ENCODE data around the gene COG8.
A peak's percentile ranks its signal among the peaks of the same experiment; 100 is the strongest.

COG8 gene

DNA sequence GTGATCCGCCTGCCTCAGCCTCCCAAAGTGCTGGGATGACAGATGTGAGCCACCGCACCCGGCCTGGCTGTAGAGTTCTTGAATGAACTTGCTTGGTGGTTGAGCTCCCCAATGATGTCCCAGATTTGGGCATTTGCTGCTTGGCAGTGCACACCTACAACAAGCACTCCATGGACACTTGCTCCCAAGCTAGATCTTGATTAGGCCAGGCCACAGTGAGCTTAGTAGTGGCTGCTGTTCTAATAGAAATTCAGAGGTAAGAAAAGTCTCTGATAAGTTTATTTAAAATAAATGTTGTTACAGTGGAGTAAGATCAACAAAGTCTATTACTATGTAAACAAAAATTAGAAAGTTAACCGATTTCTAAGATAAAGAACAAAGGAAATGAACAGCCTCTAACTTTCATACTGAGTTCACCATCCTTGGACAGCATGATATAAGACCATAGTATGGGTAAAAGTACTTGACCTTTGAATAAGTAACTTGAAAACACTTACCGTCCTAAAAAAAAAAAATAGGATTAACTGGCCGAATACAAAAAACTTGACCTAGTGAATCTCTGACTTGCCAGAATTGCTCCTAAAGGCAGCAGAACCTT is 11.3 kb upstream of the COG8 start:
- no peak overlapping the region for H3K4me3 ChIP-seq (ENCODE audit: low read depth, low read length)
- no peak for DNase-seq (ENCODE audit: low read depth)

DNA sequence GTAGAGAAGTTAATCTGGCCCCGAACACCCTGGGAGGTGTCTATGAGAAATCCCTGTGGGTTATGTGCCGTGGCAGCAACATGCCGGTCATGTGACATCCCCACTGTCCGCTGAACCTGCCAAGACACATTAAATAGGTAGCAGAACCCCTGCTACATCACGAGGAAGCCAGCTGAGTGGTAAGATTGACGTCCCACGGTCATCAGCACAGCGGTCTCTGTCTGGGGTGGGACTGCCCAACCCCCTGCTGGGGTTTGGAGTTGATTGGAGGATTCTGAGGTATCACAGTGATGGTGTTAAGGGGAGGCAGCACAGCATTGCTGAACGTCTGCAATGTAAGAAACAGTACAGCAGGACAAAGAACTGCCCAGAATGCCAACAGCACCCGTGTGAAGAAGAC is 10.2 kb upstream of the COG8 start:
- no peak overlapping the region for H3K4me3 ChIP-seq (ENCODE audit: low read depth, low read length)
- no peak for DNase-seq (ENCODE audit: low read depth)

DNA sequence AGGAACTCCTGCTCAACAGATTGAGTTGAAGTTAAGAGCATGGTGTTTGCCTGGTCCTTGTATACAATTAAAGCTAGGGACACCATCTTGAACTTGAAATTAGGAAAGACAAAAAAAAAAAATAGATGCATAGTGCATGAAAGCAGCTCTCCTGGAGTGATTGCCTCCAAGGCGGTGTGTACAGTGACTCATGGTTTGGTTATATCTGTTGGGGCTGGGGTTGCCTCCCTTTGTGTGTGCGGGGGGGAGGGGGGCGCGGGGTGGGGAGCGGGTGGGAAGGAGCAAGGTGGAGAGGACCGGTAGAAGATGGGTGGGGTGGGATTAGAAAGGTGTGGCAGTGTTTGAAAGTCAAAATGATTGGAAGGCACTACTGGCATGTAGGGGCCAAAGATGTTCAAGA is 8.9 kb upstream of the COG8 start:
- H3K4me3 ChIP-seq (ENCODE audit: low read depth, low read length): no peak overlapping the region

DNA sequence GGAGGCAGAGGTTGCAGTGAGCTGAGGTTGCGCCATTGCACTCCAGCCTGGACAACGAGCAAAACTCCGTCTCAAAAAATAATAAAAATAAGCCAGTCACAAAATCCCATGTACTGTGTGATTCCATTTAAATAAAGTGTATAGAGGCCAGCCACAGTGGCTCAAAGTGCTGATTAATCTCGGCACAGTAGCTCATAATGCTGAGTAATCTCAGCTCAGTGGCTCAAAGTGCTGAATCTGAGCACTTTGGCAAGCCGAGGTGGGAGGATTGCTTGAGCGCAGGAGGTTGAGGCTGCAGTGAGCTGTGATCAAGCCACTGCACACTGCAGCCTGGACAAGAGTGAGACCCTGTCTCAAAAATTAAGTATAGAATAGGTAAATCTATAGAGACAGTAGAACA is 7.3 kb upstream of the COG8 start:
- H3K4me3 ChIP-seq (ENCODE audit: low read depth, low read length): no peak overlapping the region
- no peak for DNase-seq (ENCODE audit: low read depth)

More for the DNA sequence above, 8.9 kb upstream of the COG8 start:
- no peak for DNase-seq (ENCODE audit: low read depth)

DNA sequence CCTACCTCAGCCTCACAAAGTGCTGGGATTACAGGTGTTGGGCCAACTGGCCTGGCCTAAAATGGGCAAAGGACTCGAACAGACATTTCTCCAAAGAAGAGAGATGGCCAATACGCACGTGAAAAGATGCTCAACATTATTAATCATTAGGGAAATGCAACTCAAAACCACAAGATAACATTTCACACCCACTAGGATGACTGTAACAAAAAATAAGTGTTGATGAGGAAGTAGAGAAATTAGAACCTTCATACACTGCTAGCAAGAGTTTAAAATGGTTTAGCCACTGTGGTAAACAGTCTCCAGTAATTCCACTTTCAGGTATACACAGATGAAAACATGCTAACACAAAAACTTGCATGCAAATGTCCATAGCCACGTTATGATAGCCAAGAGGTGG is 6.6 kb upstream of the COG8 start:
- no peak overlapping the region for H3K4me3 ChIP-seq (ENCODE audit: low read depth, low read length)
- DNase-seq (ENCODE audit: low read depth): no peak

DNA sequence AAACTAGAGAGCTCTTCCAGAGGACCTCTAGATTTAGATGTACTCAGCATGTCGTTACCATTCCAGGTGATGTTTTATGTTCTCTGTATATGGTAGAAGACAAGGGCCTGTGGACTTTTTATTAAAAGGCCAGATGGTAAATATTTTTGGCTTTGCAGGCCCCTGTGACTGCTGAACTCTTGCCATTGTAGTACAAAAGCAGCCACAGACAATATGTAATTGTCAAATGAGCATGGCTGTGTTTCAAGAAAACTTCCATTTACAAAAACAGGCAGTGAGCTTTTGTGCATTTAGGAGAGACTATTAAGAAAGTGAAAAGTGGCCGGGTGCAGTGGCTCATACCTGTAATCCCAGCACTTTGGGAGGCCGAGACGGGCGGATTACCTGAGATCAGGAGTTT is 4.8 kb upstream of the COG8 start:
- DNase-seq (ENCODE audit: low read depth): no peak
- no peak overlapping the region for H3K4me3 ChIP-seq (ENCODE audit: low read depth, low read length)

DNA sequence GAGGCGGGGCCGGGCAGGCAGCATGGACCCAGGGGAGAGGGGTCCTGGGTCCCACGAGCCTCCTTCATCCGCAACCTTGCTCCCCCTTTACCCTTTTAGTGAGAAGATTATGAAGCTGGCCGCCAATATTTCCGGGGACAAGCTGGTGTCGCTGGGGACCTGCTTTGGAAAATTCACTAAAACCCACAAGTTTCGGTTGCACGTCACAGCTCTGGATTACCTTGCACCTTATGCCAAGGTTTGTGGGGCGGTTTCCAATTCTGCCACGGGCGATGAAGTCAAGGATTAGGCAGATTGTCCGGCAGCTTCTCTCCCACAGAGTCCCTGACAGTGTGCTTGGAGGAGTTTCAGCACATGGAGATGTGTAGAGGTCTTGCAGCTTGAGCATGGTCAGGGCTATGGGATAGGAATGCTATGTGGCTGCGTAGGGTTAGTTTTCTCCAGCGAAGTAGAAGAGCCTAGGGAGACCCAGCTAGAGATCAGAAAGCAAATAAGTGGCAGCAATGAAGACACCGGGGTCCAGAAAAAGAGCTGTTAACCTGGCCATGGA is 806 bp upstream of the COG8 start:
- peak overlapping the region; percentile 94 for H3K4me3 ChIP-seq (ENCODE audit: low read depth, low read length)
- DNase-seq (ENCODE audit: low read depth): no peak

DNA sequence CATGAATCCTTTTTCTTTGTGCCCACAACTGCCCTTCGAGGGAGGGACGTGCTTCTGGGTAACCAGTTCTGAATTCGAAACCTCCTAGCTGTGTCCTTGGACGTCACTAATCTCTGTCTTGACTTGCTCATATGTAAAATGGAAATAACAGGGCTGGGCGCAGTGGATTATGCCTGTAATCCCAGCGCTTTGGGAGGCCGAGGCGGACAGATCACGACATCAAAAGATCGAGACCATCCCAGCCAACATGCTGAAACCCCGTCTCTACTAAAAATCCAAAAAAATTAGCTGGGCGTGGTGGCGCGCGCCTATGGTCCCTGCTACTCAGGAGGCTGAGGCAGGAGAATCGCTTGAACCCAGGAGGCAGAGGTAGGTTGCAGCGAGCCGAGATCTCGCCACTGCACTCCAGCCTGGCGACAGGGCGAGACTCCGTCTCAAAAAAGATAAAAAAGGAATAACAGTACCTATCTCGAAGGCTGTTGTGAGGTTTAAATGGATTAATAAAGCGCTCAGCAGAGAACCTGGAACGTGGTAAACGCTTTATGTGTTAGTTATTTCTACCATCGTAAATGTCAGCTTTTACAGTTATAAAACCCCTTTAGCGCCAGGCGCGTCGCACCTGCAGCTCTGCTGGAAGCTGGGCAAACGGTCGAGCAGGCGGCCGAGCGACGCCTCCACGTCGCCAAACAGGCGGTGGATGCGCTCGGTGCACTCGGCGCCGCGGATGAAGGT is 641 bp downstream of the COG8 start:
- no peak for DNase-seq (ENCODE audit: low read depth)
- peak overlapping the region; percentile 94 for H3K4me3 ChIP-seq (ENCODE audit: low read depth, low read length)

DNA sequence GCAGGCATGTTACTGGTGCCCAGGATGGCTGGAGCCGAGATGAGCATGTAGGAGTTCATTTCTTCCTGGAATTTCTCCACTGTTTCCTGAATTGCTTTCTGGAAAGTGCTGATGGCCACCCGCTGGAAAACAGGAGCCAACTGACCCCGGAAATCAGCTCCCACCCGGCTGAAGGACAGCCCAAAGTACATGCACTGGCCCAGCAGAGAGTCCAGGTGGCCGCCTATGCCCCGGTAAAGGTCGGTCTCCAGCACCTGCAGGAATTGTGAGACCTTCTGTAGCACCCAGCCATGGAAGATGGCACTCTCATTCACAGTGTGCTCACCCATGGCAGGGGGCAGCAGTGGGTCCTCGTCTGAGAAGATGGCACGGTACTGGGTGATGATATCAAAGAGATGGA is 4.7 kb downstream of the COG8 start:
- no peak overlapping the region for H3K4me3 ChIP-seq (ENCODE audit: low read depth, low read length)
- DNase-seq (ENCODE audit: low read depth): no peak

DNA sequence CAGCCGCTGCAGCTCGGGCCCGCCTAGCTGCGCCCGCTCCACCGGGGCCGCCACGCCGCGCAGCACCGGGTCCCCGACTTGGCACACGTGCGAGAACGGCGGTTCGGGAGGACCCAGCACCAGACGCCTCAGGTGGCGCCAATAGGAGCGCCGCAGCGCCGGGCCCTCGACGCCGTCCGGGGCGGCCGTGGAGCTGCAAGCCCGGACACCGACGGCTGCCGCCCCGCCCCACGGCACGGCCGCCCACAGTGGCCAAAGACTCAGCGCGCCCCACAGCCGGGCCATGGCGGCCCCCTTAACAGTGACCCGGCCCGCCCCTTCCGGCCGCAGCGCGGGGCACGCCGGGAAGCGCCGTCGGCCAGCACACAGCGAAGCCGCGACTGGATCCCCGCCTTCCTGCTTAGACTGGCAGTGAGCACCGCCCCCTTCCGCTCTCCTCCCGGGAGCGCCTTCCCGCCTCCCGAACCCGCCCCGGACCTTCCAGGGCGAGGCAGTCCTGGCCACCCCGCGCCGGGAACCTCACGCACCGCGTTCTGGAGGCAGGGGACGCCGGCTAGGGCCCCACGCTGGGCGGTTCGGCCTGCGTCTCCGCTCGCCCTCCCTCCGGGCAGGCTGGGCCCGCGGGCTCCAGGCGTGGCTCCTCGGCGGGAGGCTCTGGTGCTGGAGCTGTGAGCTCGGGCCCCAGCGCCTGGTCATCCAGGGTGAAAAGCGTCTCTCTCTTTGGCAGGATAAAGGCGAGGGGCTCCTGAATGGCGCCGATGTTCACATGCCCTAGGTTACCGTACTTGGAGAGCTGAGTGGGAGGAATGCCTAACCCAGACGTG is 8.9 kb downstream of the COG8 start, which contains the start of gene PDF:
Gene PDF, minus strand, starts transcription at position 303 of the 824 bp plus-strand sequence. Its CDS starts 18 bp downstream, at position 285.
- H3K4me3 ChIP-seq (ENCODE audit: low read depth, low read length): peak within 1 kb of the TSS; percentile 78

DNA sequence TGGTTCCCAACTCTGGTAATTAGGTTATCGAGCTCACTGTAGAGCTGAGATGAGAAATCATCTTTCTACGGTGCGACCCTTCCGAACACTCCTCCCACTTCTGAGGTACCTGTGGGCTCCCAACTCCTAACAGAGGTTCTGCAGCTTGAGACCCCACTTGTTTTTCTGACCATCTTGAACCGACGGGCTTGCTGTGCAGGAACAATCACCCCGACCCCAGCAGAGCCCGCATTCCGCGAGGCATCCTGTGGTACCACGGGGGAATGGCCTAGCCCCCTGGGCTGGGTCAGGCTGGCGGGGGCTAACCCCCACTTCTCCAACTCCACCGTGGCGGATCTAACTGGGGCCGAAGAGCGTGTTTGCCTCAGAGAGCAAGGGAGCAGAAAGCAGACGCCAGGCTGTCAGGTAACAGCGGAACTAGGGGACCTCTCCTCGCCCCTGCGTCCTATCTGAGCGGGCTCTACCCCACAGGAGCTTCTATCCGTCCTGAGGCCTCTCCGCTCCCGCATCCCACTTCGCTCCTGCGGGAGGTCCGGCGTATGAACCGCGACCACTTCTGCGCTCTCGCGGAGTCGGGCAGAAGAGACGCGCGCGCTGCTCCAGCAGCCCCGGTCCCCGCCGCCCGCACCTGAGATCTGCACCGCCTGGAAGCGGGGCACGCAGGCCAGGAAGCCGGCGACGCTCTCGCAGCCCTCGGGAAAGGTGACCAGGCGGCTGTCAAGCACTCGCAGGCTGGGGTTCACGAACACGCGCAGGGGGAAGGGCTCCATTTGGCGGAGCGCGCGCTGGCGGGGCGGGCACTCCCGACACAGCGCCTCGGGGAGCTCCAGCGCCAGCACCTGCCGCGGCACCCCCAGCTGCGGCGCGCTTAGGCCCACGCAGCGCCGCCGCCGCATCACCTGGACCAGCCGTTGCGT is 9.7 kb downstream of the COG8 start:
- DNase-seq (ENCODE audit: low read depth): no peak
- H3K4me3 ChIP-seq (ENCODE audit: low read depth, low read length): peak overlapping the region; percentile 78

More for the DNA sequence above, 8.9 kb downstream of the COG8 start, which contains the start of gene PDF:
- peak; percentile 72 for DNase-seq (ENCODE audit: low read depth)

DNA sequence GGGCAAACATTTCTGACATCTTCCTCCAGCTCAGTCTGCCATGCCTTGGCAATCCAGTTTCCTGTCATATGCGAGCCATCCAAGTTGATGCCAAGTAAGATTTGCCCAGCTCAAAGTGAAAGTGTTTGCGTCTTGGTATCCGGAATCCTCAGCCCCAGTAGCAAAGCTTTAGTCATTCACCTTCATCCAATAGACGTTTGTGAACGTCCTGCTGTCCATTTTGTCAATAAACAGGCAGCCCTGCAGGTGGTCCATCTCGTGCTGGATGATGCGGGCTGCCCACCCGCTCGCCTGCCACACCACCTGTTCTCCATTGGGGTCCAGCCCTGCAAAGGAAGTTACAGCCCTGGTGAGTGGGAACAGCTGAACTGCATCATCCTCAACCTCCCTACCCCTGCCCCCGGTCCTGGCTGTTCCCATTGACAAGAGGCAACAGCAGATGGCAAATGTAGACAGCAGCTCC is 10.5 kb downstream of the COG8 start:
- H3K4me3 ChIP-seq (ENCODE audit: low read depth, low read length): peak overlapping the region; percentile 78
- DNase-seq (ENCODE audit: low read depth): peak; percentile 13

DNA sequence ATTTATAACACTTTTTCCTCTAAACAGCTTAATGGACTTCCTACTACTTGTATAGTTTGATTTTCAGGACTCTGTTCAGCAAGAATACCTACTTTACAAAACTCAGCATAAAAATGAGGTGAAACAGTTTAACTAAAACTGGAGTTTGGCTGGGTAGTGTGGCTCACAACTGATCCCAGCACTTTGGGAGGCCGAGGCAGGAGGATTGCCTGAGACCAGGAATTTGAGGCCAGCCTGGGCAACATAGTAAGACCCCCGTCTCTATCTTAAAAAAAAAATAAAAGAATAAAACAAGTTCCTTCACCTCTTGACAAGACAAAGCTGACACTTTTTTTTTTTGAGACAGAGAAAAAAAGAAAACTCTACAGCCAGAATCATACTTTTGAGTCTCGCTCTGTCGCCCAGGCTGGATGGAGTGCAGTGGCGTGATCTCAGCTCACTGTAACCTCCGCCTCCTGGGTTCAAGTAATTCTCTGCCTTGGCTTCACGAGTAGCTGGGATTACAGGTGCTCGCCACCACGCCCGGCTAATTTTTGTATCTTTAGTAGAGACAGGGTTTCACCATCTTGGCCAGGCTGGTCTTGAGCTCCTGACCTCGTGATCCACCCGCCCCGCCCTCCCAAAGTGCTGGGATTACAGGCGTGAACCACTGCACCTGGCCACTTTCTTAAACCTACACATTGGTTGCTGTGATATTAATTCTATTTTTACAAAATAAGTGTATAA is 11.6 kb downstream of the COG8 start:
- no peak for DNase-seq (ENCODE audit: low read depth)
- H3K4me3 ChIP-seq (ENCODE audit: low read depth, low read length): no peak overlapping the region

DNA sequence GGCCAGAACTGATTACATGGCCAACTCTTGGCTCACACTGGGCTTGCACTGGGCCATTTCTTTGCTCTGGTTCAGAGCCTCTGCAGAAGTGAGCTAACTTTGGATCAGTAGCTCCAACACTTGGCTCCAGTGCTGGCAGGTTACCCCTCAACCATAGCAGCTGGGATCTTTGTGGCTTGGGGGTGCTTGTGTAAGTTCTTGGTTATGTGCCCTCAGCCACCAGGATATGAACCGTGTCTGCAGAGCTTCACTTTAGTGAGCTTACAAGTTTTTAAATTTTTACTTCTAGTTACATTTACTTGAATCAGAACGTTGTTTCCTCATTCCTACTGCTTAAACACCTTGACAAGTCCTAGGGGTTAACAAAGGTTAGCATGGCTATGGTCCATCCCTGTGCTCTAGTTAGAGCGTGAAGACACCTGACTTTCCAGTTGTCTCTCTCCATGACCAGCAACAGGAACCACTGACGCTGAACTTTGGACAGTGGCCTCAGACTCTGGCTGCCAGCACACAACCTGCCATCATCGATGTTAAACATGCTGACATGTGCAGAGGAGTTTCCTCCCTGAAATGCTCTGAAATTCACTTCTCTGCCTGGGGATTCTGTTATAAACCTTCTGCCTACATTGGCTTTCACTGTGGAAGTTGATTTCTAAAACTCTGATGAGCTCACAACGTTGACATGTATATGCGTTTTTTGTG is 13.0 kb downstream of the COG8 start:
- H3K4me3 ChIP-seq (ENCODE audit: low read depth, low read length): no peak overlapping the region
- DNase-seq (ENCODE audit: low read depth): no peak

DNA sequence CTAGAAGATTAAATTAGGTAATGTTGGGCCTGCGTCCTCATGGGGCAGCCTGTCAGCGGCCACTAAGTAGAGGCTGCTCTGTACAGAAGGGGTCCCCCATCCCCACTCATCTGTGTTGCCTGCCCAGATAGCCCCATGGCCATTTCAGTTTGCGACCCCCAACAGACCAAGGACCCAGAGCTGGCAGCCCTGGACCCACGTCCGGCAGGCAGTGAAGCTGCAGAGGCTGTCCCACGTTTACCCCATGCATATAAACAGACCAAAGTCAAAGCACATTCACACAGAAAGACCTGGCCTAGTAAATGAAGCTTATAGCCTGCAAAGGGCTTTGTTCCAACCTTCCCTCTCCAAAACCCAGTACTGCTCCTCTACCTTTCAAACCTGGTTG is 13.6 kb downstream of the COG8 start:
- no peak for DNase-seq (ENCODE audit: low read depth)
- no peak overlapping the region for H3K4me3 ChIP-seq (ENCODE audit: low read depth, low read length)

DNA sequence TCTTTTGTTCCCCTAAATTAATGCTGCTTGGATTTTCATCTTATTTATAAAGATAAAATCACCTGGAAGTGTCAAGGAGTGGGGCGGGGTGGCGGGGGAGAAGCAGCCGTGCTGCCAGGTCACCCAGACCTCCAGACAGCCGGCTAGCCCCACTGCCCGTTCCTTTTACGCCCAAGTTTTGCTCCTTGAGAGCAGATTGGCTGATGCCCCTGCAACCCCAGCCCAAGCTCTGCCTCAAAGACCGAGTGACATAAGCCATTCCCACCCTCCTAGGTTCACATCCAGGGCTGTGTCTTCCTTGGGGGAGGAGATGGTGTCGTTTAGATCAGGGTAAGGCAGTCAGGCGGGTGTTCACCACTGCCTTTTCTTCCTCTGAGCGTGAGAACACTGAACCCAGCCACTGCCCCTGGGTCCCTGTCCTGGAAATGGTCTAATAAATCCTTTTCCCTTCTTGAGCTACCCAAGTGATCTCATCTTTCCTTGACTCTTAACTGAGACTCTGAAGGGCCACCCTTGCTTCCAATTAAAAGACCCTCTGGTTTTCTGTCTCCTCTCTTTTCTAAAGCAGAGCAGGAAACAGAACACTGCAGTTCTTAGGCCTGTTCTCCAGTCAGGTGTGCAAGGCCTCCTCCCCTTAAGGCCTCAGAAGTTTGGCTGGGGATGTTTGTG is 14.6 kb downstream of the COG8 start:
- H3K4me3 ChIP-seq (ENCODE audit: low read depth, low read length): no peak overlapping the region
- no peak for DNase-seq (ENCODE audit: low read depth)

DNA sequence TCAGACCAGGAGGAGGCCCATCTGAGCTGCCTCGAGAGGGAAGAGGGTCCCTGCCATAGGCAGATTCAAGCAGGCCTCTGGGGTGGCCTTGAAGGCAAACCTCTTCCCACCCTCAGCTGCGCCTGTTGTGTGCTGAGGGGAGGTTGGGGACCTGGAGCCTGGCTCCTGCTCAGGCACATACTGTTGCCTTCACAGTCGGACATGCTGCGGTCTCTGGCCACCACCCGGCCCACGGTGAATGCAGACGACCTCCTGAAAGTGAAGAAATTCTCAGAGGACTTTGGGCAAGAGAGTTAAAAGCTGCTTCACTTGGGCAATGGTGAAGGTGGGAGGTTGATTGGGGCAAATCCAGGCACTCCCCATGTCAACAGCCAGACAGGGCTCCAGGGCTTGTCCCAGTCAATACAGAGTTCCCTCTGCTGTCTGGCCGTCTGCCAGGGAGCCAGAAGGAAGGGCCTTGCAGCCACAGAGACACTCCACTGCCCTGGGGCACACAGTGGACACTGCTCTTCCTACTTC is 15.3 kb downstream of the COG8 start:
- DNase-seq (ENCODE audit: low read depth): no peak
- H3K4me3 ChIP-seq (ENCODE audit: low read depth, low read length): no peak overlapping the region
